Myometrial cell (primary cell): ENCODE data around the gene CSNK2A3. TPM values are rescaled to one million over a fixed set of nuclear protein-coding genes. Genes with fewer than 3 reads are reported as not detected.

ENCODE experiments used
- total RNA-seq: library from RNA; depleted of rRNA; stranded (reverse); fragments of >200 nt; gene quantifications from 2 replicates; pipeline ENCODE4 v1.2.3, GENCODE V29; 2015

The CSNK2A3 gene
- total RNA-seq: 1.1 and 1.2 TPM in 2 replicates

GRCh38 chr11:11352878-11353277 is at the start of gene CSNK2A3:
CSNK2A3 (minus strand) TSS chr11:11353250; CDS start chr11:11353119, 131 bp downstream.

